ENCODE data around the gene ABHD1.
"Not testable (repeated sequence)": the region's sequence is repeated elsewhere in the genome, so short reads cannot be mapped to it uniquely, and the experiment has no call there.

ABHD1 gene

DNA sequence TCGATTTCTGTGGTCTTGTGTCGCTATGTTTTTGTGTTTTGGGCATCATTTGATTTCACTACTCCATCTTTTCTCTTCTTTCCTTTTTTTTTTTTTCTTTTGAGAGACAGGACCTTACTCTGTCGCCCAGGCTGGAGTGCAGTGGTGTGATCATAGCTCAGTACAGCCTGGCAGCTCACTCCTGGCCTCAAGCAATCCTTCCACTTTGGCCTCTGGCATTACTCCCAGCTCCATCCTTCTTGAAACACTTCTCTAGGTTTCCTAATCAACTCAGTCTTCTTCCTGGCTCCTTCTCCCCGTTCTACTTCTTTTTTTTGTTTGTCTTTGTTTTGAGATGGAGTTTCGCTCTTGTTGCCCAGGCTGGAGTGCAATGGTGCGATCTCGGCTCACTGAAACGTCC is 51.7 kb downstream of the ABHD1 start:
- DNase-seq = no peak

DNA sequence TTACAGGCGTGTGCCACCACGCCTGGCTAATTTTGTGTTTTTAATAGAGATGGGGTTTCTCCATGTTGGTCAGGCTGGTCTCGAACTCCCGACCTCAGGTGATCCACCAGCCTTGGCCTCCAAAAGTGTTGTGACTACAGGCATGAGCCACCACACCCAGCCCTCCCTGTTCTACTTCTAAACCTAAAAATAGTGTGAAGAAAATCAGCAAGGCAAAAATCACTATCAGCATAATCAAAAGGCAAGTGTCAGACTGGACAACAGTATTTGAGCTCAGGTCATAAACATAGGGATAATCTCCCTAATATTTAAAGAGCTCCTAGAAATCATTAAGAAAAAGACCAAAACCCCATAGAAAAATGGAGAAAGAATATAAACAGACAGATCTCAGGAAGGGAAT is 52.2 kb downstream of the ABHD1 start:
- DNase-seq = not testable (repeated sequence)

DNA sequence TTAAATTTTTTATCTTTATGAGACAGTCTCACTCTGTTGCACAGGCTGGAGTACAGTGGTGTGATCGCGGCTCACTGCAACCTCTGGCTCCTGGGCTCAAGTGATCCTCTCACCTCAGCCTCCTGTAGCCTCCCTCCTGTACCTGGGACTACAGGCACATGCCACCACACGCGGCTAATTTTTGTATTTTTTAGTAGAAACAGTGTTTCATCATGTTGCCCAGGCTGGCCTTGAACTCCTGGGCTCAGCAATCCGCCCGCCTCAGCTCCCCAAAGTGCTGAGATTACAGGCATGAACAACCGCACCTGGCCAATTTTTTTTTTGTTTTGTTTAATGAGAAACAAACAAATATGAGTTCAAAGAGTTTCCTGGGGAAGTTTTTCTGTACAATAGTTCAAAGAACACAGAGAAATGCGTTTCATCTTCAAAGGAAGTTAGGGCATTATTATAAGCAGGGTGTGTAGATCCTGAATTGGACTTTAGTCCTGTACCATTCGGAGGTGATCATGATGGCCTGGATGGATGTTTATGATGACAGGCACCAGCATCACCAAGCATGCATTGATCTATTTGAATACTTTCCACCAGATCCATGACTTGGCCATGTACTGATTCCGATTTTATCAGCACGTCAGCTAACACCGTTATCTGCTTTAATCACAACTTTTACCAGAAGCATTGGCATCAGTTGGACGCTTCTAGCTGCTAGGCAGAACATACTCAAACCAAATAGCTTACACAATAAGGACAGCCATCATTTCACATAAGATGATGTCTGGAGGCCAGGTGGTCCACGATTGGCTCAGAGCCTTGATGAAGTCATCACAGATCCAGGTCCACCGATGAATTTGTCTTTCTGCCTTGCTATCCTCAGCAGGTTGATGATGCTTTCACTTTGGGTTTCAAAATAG is 54.1 kb downstream of the ABHD1 start:
- no peak for DNase-seq

DNA sequence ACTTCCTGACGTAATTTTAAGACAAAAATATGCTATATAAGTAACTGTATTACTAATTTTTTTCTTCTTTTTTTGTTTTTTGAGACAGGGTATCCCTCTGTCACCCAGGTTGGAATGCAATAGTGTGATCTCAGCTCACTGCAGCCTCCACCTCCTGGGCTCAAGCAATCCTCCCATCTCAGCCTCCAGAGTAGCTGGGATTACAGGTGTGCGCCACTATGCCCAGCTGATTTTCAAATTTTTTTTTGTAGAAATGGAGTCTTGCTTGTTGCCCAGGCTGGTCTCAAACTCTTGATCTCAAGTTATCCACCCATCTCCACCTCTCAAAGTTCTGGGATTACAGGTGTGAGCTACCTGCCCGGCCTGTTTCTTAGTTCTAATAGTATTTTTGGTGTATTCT is 54.9 kb downstream of the ABHD1 start:
- DNase-seq = no peak

DNA sequence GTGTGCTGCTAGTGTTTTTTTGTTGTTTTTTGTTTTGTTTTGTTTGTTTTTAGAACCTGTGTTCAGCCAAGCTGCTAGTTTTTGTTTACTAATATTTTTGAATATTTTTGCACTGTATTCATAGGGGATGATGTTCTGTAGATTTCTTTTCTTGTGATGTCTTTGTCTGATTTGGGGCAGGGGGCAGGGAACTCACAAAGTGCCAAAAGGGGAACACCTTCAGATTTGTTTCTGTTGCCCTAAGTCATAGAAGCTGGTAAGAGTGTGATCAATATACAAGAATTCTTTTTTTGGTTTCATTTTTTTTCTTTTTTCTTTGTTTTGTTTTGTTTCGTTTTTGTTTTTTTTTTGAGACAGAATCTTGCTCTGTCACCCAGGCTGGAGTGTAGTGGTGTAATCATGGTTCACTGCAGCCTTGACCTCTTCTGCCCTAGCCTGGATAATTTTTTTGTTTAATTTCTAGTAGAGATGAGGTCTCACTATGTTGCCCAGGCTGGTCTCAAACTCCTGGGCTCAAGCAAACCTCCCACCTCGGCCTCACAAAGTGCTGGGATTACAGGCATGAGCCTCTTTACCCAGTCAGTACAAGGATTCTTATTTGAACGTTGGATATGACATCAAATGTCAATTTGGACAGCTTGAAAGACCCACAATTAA is 55.9 kb downstream of the ABHD1 start:
- no peak for DNase-seq
